PC-3 (cell line): Measurements from ENCODE around the gene CBFA2T2.

Experiments
- EZH2 ChIP-seq: fragments of 300-600 bp; sonication (generic); IDR thresholded peaks from one replicate; pipeline ENCODE4 v1.6.1; 2017; ENCODE audit warnings: antibody characterized with exemption, mild to moderate bottlenecking, low read length; ENCODE audit not compliant: unreplicated experiment
- EZH2phosphoT487 ChIP-seq: fragments of 300-600 bp; sonication (generic); IDR thresholded peaks from 2 replicates; pipeline ENCODE4 v1.6.1; 2018; ENCODE audit warnings: mild to moderate bottlenecking, antibody characterized with exemption, low read length, borderline replicate concordance
- TF ChIP-seq, protein P1 (sequence below): fragments of 300-600 bp; sonication (generic); conservative IDR thresholded peaks from 2 replicates; pipeline ENCODE4 v1.5.1; 2017; ENCODE audit warnings: antibody characterized with exemption, low read depth, mild to moderate bottlenecking, low read length

DNA sequence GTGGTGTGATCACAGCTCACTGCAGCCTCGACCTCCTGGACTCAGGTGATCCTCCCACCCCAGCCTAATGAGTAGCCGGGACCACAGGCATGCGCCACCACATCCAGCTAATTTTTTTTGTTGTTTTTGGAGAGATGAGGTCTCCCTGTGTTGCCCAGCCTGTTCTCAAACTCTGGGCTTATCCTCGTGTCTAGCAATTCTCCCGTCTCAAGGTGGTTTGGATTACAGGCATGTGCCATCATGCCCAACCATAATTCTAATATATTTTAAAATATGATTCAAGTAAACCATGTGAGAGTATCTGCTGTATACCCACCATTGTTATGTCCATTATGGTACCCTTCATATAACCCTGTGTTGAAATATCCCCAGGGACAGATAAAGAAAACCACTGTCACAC lies 112.0 kb downstream of the CBFA2T2 start:
- TF ChIP-seq, protein P1, sequence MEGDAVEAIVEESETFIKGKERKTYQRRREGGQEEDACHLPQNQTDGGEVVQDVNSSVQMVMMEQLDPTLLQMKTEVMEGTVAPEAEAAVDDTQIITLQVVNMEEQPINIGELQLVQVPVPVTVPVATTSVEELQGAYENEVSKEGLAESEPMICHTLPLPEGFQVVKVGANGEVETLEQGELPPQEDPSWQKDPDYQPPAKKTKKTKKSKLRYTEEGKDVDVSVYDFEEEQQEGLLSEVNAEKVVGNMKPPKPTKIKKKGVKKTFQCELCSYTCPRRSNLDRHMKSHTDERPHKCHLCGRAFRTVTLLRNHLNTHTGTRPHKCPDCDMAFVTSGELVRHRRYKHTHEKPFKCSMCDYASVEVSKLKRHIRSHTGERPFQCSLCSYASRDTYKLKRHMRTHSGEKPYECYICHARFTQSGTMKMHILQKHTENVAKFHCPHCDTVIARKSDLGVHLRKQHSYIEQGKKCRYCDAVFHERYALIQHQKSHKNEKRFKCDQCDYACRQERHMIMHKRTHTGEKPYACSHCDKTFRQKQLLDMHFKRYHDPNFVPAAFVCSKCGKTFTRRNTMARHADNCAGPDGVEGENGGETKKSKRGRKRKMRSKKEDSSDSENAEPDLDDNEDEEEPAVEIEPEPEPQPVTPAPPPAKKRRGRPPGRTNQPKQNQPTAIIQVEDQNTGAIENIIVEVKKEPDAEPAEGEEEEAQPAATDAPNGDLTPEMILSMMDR, result no peak
- TF ChIP-seq EZH2 (no peak), EZH2phosphoT487 (no peak)
